Fibroblast of peridontal ligament (primary cell): Measurements from ENCODE around the gene SLC38A10.
"Not testable (repeated sequence)": the region's sequence is repeated elsewhere in the genome, so short reads cannot be mapped to it uniquely, and the experiment has no call there.

Experiments used
- DNase-seq: peaks from one replicate; pipeline ENCODE4 v3.0.0-alpha.2; 2010; ENCODE audit errors: extremely low read depth

The SLC38A10 gene

GRCh38 chr17:81312624-81313325 lies 17.7 kb upstream of the SLC38A10 start:
- no peak for DNase-seq

- no peak for DNase-seq
Measured at GRCh38 chr17:81311946-81312345, 16.8 kb upstream of the SLC38A10 start.

DNA sequence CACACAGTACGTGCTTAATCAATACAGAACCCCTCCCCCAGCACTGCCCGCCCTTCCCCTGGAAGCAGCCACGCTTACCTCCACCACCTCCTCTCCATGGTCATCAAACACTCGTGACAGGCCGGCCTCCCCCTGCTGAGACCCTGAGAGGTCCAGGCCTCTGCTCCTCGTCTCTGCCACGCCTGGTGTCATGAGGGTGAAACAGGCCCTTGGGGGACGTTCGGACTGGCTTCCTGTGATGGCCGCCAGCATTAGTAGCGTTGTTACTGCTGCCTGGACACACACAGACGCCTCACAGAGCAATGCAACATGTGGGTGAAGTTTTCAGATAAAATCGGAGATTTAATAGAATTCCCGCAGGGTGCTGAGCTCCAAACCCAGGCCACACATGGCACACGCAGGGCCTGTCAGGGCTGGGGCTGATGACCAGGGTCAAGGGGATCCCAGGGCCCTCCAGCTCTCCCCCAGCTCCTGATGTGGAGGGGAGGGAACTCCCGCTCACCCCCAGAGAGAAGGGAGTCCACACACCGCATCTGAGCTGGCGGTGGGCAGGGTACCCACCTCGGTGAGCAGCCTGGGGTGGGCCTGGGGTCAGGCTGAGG lies 15.9 kb upstream of the SLC38A10 start:
- DNase-seq, result no peak

- no peak for DNase-seq
Measured at GRCh38 chr17:81309859-81310839, 15.0 kb upstream of the SLC38A10 start.

DNA sequence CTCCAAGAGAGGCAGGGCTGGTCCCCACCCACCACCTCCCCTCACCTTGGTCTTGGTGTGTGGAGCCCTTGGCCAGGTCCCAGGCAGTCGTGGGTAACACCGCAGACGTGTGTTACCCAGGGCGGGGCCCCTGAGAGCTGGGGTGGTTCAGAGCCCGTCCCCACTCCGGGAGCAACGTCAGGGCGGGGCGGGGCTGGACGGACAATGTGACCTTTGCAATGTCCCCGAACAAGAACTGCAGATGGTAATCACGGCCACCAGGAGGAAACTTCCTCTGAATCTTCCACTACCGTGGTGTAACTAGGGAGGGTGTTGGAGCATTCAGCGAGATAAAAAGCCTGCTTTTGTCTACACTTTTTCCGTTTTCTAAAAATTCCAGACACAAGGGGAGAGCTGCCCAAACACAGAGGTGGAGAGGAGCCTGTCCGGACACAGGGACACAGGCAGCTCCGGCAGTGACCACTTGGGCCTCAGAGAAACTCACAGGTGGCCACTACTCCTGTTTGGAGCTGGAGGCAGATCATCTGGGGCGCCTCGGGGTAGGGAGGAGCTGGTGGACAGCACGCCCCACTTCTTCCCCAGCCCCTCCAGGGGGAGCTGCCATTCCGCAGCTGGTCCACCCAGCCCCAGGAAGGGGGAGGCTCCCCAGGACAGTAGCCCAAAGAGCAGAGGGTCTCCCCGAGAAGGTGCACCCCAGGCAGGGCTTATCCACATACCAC lies 14.2 kb upstream of the SLC38A10 start:
- peak; percentile 67 for DNase-seq

DNA sequence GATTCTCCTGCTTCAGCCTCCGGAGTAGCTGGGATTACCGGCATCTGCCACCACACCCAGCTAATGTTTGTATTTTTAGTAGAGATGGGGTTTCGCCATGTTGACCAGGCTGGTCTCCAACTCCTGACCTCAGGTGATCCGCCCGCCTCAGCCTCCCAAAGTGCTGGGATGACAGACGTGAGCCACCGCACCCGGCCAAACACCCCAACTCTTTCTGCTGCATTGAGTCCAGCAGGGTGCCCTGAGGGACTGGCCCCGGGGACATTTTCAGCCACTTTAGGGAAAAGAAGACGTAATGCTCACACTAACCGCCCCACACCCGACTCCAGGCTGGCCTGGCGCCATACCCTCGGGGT lies 13.7 kb upstream of the SLC38A10 start:
- not testable (repeated sequence) for DNase-seq

GRCh38 chr17:81307636-81308560 lies 12.8 kb upstream of the SLC38A10 start:
- DNase-seq, result no peak

- no peak for DNase-seq
Measured at GRCh38 chr17:81306898-81307510, 11.9 kb upstream of the SLC38A10 start.

DNA sequence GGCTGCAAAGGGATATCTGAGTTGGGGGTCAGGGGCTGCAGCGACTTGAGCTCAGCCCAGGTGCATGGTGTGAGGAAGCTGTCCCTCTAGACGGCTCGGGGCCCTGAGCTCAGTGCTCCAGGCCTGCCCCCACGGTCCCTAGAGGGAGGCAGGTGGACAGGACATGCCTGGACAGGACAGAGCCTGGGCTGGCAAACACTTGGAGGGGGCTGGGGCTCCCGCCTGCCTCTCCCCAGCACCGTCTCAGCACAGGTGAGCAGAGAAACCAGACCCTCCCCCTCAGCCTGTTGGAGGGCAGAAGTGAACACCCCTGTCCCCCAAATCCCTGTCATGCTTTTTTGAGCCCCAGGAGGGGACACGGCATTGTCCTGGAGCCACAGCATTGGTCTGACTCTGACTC lies 11.4 kb upstream of the SLC38A10 start:
- no peak for DNase-seq

- no peak for DNase-seq
Measured at GRCh38 chr17:81305051-81305630, 10.0 kb upstream of the SLC38A10 start.

- DNase-seq, result no peak
Measured at GRCh38 chr17:81304196-81305015, 9.3 kb upstream of the SLC38A10 start.

GRCh38 chr17:81303385-81303784 lies 8.3 kb upstream of the SLC38A10 start:
- no peak for DNase-seq

- no peak for DNase-seq
Measured at GRCh38 chr17:81302861-81303333, 7.8 kb upstream of the SLC38A10 start.

GRCh38 chr17:81302324-81302723 lies 7.2 kb upstream of the SLC38A10 start:
- DNase-seq, result no peak

DNA sequence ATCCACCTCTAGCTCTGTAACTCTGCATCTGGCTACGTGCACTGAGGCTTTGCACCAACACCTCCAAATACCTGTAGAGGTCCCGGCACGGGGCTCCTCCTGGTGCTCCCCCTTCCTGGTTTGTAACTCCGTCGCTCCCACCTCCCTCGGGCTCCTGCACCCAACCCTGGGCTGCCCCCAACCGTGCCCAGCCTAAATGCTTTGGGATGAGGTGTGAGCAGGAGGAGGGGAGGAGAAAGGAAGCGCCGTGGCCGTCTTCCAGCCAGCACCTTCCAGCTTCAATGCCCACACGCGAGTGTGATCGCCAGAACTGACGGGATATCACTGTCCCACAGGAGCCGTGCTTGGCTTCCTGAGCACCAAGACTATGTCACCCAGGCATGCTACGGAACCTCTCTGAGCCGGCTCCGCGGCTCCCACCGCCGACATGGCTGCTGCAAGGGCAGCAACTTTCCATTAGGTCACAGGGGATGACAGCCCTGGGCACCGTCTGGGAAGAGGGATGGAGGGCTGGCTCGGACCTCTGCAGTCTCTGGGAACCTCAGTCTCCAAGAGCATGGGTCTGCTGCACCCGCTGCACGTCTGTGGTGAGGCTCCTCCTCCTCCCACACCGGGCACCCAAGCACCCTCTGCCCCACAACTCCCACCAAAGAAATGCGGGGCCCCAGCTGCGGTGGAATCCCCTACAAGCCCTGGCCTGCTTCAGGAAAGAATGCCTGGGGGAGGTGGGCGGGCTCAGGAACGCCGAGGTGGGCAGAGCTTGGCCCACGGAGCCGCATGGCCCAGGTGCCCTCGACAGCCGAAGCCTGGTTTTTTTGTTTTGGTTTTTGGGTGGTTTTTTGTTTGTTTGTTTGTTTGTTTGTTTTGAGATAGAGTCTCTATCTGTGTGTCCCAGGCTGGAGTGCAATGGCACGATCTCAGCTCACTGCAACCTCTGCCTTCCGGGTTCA lies 6.4 kb upstream of the SLC38A10 start:
- no peak for DNase-seq

DNA sequence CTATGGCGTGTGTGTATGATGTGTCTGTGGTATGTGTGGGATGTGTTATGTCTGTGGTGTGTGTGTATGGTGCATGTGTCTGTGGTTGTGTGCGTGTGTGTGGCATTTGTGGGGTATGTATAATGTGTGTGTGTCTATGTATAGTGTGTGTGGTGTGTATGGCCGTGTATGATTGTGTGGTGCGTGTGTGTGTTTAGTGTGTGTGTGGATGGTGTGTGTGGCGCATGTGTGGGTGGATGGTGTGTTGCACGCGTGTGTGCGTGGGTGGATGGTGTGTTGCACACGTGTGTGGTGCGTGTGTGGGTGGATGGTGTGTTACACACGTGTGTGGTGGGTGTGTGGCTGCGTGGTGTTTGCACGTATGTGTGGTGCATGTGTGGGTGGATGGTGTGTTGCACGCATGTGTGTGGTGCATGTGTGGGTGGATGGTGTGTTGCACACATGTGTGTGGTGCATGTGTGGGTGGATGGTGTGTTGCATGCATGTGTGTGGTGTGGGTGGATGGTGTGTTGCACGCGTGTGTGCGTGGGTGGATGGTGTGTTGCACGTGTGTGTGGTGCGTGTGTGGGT lies 5.6 kb upstream of the SLC38A10 start:
- no peak for DNase-seq

GRCh38 chr17:81299846-81300585 lies 4.9 kb upstream of the SLC38A10 start:
- no peak for DNase-seq
